GM23248 (cell line): Measurements from ENCODE around the gene MYO18B.

ENCODE experiments used
- EZH2 ChIP-seq: fragments of 200-600 bp; sonication (generic); IDR thresholded peaks from 2 replicates; pipeline ENCODE4 v1.6.1; 2018; ENCODE audit warnings: antibody characterized with exemption, mild to moderate bottlenecking; ENCODE audit not compliant: insufficient read depth, poor library complexity, severe bottlenecking
- EZH2phosphoT487 ChIP-seq: fragments of 200-600 bp; sonication (generic); IDR thresholded peaks from 2 replicates; pipeline ENCODE4 v1.6.1; 2018; ENCODE audit warnings: antibody characterized with exemption, moderate library complexity, mild to moderate bottlenecking, low read depth; ENCODE audit not compliant: insufficient read depth

DNA sequence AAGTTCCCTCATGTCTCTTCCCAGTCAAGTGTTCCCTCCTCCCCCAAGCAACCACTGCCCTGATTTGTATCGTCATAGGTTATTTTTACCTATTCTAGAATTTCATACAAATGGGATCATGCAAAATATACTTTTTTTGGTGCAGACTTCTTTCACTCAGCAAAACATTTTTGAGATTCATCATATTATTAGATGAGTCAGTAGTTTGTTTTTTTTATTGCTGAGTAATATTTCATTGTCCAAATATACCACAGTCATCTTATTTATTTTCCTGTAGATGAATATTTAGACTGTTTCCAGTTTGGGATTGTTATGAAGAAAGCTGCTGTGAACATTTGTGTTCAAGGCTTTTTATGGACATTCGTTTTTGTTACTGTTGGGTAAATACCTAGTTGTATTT is 301.0 kb downstream of the MYO18B start:
- TF ChIP-seq EZH2 (no peak), EZH2phosphoT487 (no peak)
